Choroid plexus epithelial cell (primary cell): Measurements from ENCODE around the gene DPEP1.
"Not testable (repeated sequence)": the region's sequence is repeated elsewhere in the genome, so short reads cannot be mapped to it uniquely, and the experiment has no call there.

Experiments used
- DNase-seq: peaks from one replicate; pipeline ENCODE4 v3.0.0-alpha.2; 2010; ENCODE audit warnings: low read depth
- H3K4me3 ChIP-seq: 2 replicates; pipeline ENCODE4 v1.5.1; 2011; ENCODE audit warnings: low read depth, mild to moderate bottlenecking, control low read depth, low read length, moderate library complexity
- TF ChIP-seq, protein P1 (sequence below): conservative IDR thresholded peaks from 2 replicates; pipeline ENCODE4 v1.5.1; 2011; ENCODE audit warnings: low read depth, mild to moderate bottlenecking, control low read depth, inconsistent platforms, low read length, moderate library complexity

DPEP1 gene

DNA sequence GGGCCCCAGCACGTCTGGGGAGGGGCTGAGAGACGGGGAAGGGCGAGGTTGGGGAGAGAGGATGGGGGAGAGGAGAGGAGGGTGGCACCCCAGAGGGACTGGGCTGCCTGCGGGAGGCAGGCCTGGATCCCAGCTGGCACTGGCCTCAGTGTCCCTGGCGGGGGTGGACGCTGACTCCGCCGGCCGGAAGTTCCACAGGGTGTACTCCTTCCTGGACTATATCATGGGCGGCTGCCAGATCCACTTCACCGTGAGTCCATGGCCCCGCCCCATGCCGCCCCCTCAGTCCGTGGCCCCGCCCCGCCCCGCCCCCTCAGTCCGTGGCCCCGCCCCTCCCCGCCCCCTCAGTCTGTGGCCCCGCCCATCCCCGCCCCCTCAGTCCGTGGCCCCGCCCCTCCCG, 26.6 kb upstream of the DPEP1 start:
- DNase-seq: peak; percentile 68
- TF ChIP-seq, protein P1, sequence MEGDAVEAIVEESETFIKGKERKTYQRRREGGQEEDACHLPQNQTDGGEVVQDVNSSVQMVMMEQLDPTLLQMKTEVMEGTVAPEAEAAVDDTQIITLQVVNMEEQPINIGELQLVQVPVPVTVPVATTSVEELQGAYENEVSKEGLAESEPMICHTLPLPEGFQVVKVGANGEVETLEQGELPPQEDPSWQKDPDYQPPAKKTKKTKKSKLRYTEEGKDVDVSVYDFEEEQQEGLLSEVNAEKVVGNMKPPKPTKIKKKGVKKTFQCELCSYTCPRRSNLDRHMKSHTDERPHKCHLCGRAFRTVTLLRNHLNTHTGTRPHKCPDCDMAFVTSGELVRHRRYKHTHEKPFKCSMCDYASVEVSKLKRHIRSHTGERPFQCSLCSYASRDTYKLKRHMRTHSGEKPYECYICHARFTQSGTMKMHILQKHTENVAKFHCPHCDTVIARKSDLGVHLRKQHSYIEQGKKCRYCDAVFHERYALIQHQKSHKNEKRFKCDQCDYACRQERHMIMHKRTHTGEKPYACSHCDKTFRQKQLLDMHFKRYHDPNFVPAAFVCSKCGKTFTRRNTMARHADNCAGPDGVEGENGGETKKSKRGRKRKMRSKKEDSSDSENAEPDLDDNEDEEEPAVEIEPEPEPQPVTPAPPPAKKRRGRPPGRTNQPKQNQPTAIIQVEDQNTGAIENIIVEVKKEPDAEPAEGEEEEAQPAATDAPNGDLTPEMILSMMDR: no peak
- no peak overlapping the region for H3K4me3 ChIP-seq

DNA sequence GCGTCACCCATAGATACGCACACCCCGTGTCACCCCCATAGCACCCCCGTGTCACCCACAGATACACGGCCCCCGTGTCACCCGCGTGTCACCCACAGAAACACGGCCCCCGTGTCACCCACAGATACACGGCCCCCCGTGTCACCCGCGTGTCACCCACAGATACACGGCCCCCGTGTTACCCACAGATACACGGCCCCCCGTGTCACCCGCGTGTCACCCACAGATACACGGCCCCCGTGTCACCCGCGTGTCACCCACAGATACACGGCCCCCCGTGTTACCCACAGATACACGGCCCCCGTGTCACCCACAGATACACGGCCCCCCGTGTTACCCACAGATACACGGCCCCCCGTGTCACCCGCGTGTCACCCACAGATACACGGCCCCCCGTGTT, 25.8 kb upstream of the DPEP1 start:
- not testable (repeated sequence) for H3K4me3 ChIP-seq, DNase-seq

DNA sequence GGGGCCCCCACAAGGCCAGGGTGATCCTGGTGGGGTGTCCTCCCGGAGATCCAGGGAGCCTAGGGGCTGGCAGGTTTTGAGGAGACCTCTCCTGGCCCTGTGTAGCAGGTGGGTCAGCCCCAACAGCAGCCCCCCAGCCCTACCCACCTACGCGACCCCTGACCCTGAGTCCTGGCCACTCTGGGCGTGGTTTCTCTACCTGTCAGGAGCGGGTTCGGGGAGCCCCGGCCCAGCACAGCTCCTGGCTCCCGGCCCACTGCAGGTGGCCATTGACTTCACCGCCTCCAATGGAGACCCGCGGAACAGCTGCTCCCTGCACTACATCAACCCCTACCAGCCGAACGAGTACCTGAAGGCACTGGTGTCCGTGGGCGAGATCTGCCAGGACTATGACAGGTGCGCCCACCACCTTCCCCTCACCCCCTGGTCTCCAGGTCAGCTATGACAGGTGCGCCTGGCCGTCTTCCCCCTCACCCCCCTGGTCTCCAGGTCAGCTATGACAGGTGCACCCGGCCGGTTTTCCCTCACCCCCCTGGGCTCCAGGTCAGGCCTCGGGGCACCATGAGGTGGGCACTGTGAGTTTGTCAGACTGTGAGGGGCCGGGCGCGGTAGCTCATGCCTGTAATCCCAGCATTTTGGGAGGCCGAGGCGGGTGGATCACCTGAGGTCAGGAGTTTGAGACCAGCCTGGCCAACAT, 24.9 kb upstream of the DPEP1 start:
- TF ChIP-seq, protein P1: no peak
- no peak for DNase-seq
- no peak overlapping the region for H3K4me3 ChIP-seq

DNA sequence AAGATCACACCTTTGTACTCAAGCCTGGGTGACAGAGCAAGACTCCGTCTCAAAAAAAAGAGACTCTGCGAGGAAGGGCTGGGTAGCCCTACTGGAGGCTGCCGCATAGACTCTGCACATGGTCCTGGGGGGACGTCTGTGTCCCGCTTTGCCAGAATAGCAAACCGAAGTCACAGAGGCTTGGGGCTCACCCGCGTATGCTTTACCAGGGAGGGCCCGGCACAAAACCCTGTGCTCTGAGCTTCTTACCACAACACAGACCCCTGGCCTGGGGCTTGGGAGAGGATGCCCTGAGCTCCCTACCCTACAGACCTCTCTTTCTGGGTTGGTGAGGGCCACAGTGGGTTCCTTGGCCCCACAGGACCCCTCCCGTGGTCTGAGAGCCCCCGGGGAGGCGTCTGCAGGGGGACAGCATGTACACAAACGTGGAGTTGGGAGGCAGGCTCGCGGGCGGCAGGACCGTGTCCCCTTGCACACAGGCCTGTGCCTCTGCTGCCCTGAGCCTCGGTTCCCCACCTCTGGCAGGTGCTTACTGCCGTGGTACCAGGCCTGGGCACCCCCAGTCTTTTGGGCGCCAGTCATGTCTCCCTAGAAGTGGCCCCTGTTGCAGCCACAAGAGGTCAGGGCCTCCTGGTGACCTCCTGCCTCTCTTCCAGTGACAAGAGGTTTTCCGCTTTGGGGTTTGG, 24.1 kb upstream of the DPEP1 start:
- TF ChIP-seq, protein P1: no peak
- no peak overlapping the region for H3K4me3 ChIP-seq
- DNase-seq: no peak

DNA sequence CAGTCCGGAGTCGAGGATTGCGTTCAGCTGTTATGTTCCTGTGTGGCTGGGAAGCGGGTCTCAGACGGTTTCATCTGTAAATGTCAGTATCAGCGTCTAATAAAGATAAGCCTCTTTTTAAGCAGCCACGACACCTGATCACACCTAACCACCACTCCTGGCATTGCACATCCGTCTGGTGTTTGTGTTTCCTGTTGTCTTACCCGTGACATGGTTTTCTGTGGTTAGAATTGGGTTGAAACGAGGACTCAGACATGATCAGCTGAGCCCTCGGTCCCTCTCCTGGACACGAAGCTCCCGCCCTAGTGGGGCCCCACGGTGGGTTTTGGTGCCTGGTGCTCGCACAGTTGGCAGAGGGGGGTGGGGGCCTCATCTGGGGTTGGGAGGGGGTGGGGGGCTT, 19.6 kb upstream of the DPEP1 start:
- no peak for DNase-seq
- no peak overlapping the region for H3K4me3 ChIP-seq
- TF ChIP-seq, protein P1: no peak

DNA sequence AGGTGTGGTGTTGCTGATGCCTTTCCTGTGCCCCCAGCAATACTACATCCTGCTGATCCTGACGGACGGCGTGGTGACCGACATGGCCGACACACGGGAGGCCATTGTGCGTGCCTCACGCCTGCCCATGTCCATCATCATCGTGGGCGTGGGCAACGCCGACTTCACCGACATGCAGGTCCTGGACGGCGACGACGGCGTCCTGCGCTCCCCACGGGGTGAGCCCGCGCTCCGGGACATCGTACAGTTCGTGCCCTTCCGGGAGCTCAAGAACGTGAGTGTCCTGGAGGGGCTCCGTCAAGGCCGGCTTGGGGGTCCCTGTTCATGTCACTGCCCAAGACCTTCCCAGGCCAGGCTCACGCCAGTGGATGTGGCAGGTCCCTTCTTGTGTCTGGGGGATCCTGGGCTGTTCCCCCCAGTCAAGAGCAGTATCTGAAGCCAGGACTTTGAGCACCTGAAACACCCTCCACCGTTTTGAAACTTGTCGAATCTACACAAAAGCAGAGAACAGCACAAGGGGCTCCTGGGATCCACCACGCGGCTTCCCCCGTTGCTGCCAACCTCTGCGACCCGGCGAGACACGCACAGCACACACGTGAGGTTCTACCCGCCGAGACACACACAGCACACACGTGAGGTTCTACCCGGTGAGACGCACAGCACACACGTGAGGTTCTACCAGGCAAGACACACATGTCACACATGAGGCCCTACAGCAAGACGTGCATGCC, 17.9 kb upstream of the DPEP1 start:
- no peak overlapping the region for H3K4me3 ChIP-seq
- DNase-seq: no peak
- TF ChIP-seq, protein P1: no peak

DNA sequence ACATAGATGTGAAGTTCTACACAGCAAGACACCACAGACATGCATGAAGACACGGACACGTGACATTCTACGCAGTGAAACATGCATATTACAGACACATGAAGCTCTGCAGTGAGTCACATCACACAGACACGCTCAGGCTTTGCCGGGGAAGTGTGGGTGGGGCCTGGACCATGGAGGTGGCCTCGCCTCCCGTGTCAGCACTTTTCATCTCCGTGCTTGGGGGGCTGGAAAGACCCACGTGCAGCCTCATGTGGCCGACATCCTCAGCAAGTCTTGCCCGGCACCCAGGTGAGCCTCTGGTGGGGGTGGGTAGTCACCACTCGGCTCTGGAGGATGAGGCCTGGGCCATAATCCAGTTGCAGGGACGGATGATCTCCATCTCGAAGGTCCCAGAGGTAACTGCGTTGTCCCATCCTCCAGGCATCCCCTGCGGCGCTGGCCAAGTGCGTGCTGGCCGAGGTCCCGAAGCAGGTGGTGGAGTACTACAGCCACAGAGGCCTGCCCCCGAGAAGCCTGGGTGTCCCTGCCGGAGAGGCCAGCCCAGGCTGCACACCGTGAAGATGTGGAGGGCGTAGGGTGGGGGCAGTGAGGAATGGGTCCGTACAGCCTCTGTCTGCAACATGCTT, 17.3 kb upstream of the DPEP1 start:
- TF ChIP-seq, protein P1: no peak
- DNase-seq: no peak
- no peak overlapping the region for H3K4me3 ChIP-seq
